Activated gamma-delta T cell treated with Interleukin-2 at 50 U/mL for 16 hours (primary cell): ENCODE data around the gene SBF2.

ENCODE experiments used
- DNase-seq: peaks from one replicate; pipeline ENCODE4 v3.0.0-alpha.2; 2020

SBF2 gene

DNA sequence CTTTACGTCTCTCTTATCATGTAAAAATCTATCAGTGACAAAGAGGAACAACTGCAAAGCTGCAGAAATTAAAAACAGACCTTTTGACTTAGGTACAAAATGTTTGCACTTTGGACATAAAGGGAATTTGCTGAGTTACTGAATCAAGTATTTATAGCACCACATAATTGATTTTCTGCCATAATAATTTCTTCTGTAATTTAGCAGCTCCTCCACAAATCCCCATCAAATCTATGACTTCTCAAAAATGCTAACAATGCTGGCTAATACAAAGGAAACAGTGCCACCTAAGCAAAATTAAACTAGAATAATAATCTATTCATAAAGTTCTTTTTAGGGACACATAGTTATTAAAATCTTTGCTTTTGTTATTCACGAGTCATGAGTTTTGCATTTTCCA is 415.1 kb downstream of the SBF2 start:
- no peak for DNase-seq

DNA sequence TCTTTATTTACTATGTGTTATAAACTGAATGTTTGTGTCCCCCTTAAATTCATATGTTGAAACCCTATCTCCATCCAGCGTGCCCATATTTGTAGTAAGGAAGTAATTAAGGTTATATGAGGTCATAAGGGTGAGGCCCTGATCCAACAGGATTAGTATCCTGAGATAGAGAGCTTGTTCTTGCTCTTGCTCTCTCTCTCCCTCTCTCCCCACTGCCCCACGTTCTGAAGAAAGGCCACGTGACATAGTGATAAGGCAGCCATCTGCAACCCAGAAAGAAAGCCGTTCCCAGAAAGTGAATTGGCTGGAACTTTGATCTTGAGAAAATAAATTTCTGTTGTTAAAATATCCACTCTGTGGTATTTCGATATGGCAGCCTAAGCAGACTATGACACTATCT is 417.7 kb downstream of the SBF2 start:
- no peak for DNase-seq

GRCh38 chr11:9875862-9876261 is 418.2 kb downstream of the SBF2 start:
- DNase-seq, result no peak

DNA sequence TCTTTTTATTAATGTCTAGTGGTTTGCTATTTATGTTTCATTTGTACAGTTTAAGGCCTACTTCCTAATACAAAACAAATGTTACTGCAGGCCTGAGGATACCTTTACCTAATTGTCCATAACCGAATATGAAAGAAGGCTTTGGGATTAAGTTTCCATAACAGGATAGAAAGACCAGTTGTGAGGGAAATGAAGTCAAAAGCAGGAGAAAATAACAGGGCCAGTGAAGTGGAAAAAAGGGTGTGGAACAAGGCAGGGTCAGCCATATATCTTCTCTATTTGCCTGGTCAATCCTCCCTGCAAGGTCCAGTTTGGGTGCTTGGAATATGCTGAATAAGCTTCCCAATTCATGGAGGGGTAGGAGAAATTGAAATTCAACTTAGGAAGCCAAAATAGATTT is 418.6 kb downstream of the SBF2 start:
- DNase-seq, result no peak

- no peak for DNase-seq
Measured at GRCh38 chr11:9874466-9874865, 419.6 kb downstream of the SBF2 start.

GRCh38 chr11:9868641-9869040 is 425.4 kb downstream of the SBF2 start:
- DNase-seq, result no peak

DNA sequence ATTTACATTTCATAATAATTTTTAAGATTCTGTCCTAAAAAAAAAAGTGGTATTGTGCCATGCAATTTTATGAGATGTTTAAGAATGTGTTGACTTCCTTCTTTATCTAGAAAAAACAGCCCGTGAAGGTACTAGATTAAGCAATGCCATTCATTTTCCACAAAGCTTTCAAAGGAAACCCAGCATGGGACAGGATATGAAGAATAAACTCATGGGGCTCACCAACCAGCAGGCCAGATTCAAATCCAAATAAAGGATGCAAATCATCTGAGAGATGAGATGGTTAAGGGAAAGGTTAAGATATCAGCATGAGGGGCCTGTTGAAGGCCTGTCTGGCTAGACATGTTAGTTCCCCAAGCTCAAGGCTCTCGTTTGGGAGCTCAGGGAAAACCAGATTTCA is 431.0 kb downstream of the SBF2 start:
- no peak for DNase-seq

- DNase-seq, result peak; percentile 23
Measured at GRCh38 chr11:9861860-9862725, 431.9 kb downstream of the SBF2 start.

DNA sequence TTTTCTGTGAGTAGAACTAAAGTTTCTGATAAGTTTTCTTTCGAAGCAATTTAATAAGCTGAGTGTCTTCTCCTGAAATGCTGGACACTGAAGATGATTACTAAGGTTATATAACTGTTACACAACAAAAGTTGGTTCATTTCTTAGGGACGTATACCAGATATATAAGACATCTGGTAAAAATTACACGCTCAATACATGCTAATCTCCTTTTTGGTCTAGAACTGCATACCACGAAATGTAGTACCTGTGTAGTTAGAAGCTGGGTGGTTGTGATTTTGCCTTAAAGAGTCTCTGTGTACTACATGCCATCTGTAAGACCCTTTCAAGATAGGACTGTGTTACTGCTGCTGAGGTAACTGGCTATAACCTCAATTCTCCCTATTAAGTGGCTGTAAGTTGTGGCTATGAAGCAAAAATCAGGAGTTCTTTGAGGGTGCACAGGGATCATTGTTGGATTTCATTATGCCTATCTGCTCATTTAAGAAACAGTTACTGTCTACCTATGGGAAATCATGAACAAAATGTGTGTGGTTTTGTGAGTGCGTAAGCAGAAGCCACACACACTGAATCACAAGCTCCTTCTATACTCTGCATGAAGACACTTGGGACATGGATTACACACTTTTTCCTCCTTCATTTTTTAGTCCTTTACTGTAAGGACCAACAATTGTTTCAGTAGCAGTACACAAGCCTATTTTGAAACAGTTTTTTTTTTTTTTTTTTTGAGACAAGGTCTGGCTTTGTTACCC is 434.3 kb downstream of the SBF2 start:
- no peak for DNase-seq

DNA sequence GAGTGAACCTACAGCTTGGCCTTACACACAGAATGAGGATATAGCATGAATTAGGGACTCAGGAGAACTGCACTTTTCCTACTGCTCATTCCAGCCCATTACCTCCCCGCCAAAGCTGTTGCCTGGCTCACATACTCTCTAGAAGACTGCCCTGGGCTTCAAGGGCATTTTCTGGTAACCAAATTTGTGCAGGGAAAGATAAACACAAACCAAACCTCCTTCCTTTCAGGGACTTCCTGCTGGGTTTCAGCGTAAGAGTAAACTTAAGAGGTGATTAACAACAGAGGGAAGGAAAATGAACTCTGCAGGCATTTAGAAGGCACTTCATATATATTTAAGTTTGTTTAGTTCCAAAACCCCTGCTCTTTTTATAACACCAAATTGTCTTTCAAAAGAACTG is 435.2 kb downstream of the SBF2 start:
- DNase-seq, result no peak

DNA sequence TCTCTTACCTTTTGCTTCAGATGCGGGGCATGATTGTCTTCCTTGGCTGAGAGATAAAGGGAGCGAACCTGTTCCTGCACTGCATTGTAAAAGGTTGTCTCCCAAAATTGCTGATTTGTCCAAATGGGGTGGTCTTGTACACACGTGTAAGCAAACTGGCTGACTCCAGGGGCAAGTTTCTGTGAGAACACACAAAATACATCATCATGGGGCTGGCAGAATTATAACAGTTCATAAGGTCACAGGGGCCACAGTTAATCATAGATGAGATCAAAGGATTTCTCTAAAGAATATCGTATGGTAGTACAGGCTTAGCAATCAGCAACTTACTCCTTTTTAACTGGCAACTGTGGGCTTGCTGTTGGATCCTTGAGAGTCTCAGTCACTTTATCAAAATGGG is 435.8 kb downstream of the SBF2 start:
- DNase-seq, result no peak

DNA sequence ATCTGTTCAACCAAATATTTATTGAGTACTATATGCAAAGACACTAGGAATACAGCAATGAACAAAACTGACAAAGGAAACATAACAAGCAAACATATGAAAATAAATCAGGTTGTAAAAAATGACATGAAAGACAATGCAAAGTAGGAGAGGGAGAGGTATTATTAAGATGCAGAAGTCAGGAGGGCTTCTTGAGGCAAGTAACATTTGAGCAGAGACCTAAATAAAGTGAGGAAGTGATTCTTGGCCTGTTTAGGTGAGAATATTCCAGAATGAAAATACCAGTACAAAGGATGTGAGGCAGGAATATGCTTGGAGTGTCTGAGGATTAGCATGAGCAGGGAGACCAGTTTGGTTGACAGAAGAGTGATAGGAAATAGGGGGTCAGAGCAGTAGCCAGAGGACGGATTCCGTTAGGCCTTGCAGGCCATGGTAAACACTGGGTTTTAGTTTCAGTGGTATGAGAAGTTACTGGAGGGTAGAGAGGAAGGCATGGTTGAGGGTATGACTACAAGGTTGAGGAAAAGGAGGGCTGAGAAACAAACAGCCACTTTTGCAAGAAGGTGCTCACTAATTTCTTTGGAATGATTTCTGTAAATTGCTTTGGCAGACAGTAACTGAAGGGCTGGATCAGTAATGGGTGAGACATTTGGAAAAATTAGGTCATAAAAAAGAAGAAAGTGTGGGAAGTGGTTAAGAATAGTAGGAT is 438.3 kb downstream of the SBF2 start:
- no peak for DNase-seq

DNA sequence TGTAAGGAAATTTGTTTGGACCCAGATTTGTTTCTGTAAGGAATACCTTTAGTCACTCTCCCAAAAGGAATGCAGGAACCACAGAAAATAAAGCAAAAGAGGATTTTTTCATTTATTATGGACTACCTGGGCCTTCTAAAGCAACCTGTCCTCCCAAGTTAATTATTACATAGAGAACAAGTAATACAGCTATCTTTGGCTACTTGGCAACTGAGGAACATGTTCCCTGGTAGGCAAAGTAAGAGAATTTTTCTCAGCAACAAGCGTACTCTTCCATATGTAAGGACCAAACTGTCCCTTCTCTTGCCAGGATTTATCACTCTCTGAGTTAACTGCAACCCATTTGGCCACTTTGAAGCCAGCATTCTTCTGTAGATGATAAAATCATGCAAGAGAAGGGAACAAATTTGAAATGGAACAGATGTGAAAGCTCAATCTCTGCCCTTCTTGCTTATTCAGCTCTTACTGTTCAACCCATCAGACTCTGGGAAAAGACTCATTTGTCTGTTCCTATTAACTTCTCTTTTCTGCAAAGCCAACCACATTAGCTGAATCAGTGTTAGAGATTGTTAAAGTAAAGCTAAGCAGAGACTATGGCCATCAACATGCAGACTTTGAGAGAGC is 440.0 kb downstream of the SBF2 start:
- DNase-seq, result no peak

DNA sequence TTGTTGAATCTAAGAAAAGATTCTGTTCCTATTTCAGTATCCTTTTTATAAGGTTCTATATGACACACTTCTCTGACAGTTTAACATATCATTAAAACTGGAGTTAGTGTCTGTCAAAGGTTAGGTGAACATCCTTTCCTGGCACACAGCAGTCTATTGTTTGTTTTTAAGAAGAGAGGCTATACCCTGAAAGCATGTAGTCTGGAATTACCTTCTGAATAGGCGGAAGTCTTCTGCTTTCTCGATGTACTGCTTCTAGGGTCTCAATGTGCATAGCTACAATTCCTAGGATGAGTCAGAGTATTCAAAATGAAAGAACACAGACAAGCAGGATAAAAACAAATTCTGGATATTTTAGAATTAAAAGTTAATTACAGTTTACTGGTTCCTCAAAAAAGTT is 441.6 kb downstream of the SBF2 start:
- DNase-seq, result no peak

GRCh38 chr11:9851366-9851765 is 442.7 kb downstream of the SBF2 start:
- no peak for DNase-seq

DNA sequence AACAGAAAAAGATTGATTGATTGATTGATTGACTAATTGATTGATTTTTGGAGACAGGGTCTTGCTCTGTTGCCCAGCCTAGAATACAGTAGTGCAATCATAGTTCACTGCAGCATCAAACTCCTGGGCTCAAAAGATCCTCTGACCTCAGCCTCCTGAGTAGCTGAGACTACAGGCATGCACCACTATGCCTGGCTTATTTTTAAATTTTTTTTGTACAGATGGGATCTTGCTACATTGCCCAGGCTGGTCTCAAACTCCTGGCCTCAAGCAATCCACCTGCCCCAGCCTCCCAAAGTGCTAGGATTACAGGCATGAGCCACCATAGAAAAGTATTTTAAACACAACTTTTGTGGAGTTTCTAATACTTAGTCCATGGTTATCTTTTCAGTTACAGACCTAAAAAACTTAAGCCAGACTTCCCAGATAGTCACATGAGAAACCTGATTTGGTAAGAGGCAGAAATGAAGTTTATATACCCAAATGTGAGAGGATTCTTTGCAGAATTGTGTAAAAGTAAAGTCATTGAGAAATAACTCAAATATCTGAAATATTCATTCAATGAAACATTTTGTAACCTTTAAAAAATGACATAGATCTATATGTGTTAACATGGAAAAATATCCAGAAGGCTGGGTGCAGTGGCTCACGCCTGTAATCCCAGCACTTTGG is 443.7 kb downstream of the SBF2 start:
- no peak for DNase-seq

- no peak for DNase-seq
Measured at GRCh38 chr11:9849389-9849788, 444.6 kb downstream of the SBF2 start.

DNA sequence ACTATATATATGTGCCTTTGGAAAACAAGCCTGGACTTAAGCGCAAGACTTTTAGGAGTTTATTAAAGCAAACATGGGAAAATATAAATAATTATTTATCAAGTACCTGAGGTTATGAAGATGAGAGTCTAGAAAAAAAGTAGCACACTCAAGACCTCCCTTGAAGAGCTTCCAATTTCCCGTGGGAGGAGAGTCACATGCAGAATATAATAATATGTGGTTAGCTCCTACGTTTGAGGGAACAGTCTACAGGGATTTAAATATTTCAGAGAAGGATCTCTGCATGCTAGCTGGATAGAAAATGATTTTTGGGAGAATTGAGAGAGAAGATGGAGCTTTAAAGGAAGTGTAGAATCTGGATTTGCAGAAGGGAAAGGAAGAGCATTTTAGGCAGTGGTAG is 446.4 kb downstream of the SBF2 start:
- no peak for DNase-seq

DNA sequence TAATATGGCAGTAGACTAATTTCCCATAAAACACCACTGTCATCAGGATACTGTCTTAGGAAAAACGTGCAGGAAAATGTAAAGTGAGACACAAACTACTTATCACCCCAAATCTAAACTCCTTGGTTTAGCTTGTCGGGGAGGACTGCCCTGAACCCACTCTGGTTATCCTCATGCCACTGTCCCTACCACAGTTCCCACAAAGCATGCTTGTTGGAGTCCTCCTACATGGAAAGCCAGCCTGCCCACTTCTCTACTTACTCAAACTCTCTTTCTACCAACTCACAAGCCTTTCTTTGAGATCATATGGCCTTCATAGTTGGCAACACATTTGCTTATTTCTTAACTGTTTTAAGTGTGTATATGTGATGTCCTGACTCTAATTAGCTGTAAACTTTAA is 451.1 kb downstream of the SBF2 start:
- DNase-seq, result no peak

DNA sequence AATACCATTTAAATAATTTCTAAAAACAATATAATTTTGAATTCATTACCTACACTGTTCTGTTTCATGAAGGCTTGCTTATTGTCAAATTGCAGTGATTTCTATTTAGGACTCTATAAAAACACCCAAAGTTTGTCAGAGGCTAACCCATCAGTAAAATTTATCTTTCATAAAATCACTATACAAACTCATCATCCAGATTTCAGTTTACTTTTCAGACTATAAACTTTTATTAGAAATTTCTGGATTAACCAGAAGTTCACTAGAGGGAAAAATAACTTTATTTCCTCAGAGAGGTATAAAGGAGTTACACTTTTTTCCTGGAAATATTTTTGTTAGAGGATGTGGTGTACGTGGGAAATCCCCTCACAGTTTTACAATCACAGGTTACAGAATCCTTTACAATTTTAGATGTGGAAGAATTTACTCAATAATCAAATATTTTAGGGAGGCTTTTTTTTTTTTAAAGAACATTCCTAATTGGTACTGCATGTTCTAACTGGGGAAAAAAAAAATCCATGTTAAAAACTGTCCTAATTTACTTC is 453.5 kb downstream of the SBF2 start:
- no peak for DNase-seq

DNA sequence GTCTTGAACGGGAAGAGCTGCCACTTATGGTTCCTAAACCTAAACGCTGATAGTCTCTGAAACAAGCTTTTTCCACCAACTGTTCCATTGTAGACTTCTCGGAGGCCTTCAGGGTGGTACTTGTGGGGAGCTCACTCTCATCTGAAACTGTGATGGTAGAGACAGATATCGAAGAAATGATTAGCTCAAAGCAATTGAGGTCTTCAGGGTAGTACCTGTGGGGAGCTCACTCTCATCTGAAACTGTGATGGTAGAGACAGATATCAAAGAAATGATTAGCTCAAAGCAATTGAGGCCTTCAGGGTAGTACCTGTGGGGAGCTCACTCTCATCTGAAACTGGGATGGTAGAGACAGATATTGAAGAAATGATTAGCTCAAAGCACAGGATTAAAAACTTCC is 454.5 kb downstream of the SBF2 start:
- DNase-seq, result no peak

GRCh38 chr11:9838961-9839360 is 455.1 kb downstream of the SBF2 start:
- no peak for DNase-seq
